SH-SY5Y (cell line): ENCODE data around the gene CD70.

Source experiments
- GATA2 ChIP-seq: IDR thresholded peaks from 2 replicates; pipeline ENCODE4 v1.6.1; 2011; ENCODE audit warnings: mild to moderate bottlenecking, low read depth, low read length
- GATA3 ChIP-seq: IDR thresholded peaks from 2 replicates; pipeline ENCODE4 v1.6.1; 2011; ENCODE audit warnings: low read depth, mild to moderate bottlenecking, low read length, moderate library complexity

CD70 gene

DNA sequence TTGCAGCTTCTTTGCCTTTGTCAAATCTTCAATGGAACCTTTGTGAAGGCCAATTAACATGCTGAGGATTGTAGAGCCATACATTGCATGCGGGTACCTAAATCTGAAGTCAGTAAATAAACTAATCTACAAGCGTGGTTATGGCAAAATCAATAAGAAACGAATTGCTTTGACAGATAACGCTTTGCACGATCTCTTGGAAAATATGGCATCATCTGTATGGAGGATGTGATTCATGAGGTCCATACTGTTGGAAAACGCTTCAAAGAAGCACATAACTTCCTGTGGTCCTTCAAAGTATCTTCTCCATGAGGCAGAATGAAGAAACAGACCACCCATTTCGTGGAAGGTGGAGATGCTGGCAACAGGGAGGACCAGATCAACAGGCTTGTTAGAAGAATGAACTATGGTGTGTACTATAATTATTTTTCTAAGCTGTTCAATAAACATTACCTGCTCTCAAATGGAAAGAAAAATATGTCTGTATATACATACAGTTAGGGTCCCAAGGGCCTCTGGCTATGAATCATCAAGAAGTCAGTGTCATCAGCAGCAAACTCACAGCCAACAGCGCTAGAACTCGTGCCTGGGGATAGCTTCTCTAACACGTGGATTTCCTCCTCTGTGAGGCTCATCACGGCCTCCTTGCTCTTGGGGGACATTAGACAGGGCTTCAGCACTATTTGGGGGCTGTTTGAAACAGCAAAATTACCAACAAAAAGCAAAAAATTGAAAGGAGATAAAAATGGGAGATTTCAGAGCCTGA, 2.9 kb upstream of the CD70 start:
- TF ChIP-seq GATA2 = no peak
- no peak for TF ChIP-seq GATA3

DNA sequence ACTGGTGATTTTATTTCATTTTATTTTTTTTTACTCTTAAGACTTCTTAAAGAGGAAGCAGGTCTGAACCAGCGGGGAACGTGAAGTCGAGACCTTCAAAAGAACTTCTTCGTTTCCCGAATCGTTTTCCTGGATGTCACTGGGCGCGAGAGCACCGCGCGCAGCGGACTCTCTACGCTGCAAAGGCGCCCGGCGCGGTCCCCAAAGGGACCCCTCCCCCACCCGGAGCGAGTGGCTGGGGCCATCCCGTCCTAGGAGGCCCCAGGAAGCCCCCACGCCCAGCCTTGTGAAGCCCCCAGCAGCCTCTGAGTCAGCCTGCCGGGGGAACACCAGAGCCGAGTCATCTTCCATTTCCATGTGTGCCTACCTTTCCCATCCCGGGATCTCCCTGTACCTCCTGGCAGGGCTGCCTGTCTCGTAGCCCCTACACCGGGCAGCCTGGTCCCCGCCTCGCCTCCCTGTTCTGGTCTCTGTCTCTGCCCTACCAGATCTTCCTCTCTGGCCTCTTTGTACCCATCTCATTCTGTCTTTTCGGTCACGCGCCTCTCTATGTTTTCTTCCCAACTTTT, 608 bp downstream of the CD70 start:
- no peak for TF ChIP-seq GATA3
- no peak for TF ChIP-seq GATA2

DNA sequence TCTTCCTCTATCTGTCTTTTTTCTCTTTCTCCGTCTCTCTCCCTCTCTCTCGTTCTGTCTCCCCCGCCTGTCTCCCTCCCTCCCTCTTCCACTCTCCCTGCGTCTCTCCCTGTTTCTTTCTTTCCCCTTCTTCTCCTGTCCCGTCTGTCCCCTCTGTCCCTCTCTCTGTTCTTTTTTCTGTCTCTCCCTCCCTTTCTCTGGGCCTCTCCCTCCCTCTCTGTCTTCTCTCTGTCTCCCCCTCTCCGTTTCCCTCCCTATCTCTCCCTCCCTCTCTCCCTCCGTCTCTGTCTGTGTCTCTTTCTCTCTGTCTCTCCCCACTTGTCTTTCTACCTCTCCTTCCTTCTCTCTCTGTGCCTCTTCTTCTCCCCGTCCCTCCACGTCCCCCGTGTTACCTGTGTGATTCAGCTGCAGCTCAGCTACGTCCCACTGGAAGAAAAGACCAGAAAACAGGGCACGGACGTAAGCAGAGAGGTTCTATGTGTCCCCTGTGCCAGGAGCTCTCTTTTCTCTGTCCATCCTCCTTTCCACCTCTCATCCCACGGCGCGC, 1.2 kb downstream of the CD70 start:
- no peak for TF ChIP-seq GATA3
- TF ChIP-seq GATA2 = no peak

- TF ChIP-seq GATA2 = no peak
- no peak for TF ChIP-seq GATA3
Observed at GRCh38 chr19:6588508-6589345, 2.2 kb downstream of the CD70 start.

- TF ChIP-seq GATA3 (no peak), GATA2 (no peak)
Observed at GRCh38 chr19:6587998-6588507, 2.9 kb downstream of the CD70 start.

GRCh38 chr19:6587093-6587820, 3.7 kb downstream of the CD70 start:
- no peak for TF ChIP-seq GATA2
- TF ChIP-seq GATA3 = no peak

GRCh38 chr19:6586726-6587092, 4.2 kb downstream of the CD70 start:
- TF ChIP-seq GATA2 (no peak), GATA3 (no peak)

DNA sequence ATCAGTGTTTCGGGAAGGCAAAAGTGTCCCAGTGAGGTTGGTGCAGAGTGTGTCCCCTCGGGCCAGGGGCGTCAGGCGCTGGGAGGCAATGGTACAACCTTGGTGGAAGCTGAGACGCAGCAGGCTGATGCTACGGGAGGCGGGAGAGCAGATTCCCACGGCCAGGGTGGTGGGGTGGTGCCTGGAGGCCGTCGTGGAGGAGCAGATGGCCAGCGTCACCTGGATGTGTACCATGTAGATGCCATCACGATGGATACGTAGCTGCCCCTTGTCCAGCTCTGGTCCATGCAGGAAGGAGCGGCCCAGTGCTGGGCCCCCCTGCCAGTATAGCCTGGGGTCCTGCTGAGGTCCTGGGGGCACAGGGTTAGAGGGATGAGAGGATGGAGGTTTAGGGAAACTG, 4.9 kb downstream of the CD70 start:
- TF ChIP-seq GATA2 = no peak
- no peak for TF ChIP-seq GATA3

- TF ChIP-seq GATA2 (no peak), GATA3 (no peak)
Observed at GRCh38 chr19:6580313-6580712, 10.6 kb downstream of the CD70 start.

- no peak for TF ChIP-seq GATA3
- no peak for TF ChIP-seq GATA2
Observed at GRCh38 chr19:6579450-6580178, 11.3 kb downstream of the CD70 start.

- TF ChIP-seq GATA2 = no peak
- no peak for TF ChIP-seq GATA3
Observed at GRCh38 chr19:6577476-6578125, 13.3 kb downstream of the CD70 start.

DNA sequence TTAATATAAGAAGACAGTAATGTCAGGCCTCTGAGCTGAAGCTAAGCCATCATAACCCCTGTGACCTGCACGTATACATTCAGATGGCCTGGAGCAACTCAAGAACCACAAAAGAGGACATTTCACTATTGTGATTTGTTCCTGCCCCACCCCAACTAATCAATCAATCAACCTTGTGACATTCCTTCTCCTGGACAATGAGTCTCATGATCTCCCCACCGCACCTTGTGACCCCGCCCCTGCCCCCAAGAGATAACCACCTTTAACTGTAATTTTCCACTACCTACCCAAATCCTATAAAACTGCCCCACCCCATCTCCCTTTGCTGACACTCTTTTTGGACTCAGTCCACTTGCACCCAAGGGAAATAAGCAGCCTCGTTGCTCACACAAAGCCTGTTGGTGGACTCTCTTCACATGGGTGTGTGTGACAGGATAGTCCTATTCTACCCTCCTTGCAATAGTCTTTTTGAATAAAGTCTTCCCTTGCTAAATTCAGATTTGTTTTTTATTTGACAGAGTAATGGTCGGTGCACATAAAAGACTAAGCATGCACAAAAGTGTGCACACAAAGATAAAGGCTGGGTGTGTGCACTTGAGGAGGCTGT, 14.0 kb downstream of the CD70 start:
- no peak for TF ChIP-seq GATA3
- no peak for TF ChIP-seq GATA2
